Thoracic aorta (tissue), 2 donors: ENCODE results near the gene TINCR. TPM values are rescaled to one million over a fixed set of nuclear protein-coding genes. Genes with fewer than 3 reads are reported as not detected.
"Not testable (repeated sequence)": the region's sequence is repeated elsewhere in the genome, so short reads cannot be mapped to it uniquely, and the experiment has no call there.

Experiments
- ATAC-seq: fragments of 150-250 bp; one replicate; pipeline ENCODE4 v1.8.0; 2017; ENCODE audit warnings: low read depth; ENCODE audit not compliant: insufficient number of reproducible peaks, low FRiP score
- DNase-seq: peaks from one replicate; pipeline ENCODE4 v3.0.0-alpha.2; 2020; ENCODE audit warnings: low spot score
- H3K27ac ChIP-seq, 2 donors: fragments of 200-600 bp; sonication (generic); 1 replicate in 1 of 2; 2 replicates in 1 of 2; pipeline ENCODE4 v1.5.1; 2016; ENCODE audit warnings: mild to moderate bottlenecking in 2 of 2, moderate library complexity in 2 of 2
- H3K27me3 ChIP-seq: fragments of 200-600 bp; sonication (generic); replicated peaks from 2 replicates; pipeline ENCODE4 v1.6.0; 2016; ENCODE audit warnings: mild to moderate bottlenecking; ENCODE audit not compliant: insufficient read depth
- H3K36me3 ChIP-seq: fragments of 200-600 bp; sonication (generic); one replicate; pipeline ENCODE4 v1.5.1; 2016
- H3K4me1 ChIP-seq, 2 donors: fragments of 200-600 bp; sonication (generic); 1 replicate in 1 of 2; 2 replicates in 1 of 2; pipeline versions ENCODE4 v1.5.1 to v1.6.0; 2016; ENCODE audit warnings: low read depth in 2 of 2, mild to moderate bottlenecking in 1 of 2; ENCODE audit not compliant: control insufficient read depth in 1 of 2
- H3K4me3 ChIP-seq: fragments of 200-600 bp; sonication (generic); 2 replicates; pipeline ENCODE4 v1.5.1; 2016; ENCODE audit warnings: mild to moderate bottlenecking
- H3K9me3 ChIP-seq: fragments of 200-600 bp; sonication (generic); 2 replicates; pipeline ENCODE4 v1.5.1; 2016
- total RNA-seq, 2 donors: library from RNA; depleted of rRNA; stranded (reverse); fragments of >200 nt; gene quantifications; one replicate each; pipeline versions ENCODE4 v1.1.0 to v1.2.3, GENCODE V29; 2016
- TF ChIP-seq, protein P1 (sequence below): fragments of 200-600 bp; sonication (generic); IDR thresholded peaks from one replicate; pipeline ENCODE4 v1.5.1; 2019; ENCODE audit warnings: antibody characterized with exemption

The TINCR gene
- 1 to 10 TPM in 1 of 2 donors, under 1 TPM in 1; 0.56 to 2.0 TPM for total RNA-seq

DNA sequence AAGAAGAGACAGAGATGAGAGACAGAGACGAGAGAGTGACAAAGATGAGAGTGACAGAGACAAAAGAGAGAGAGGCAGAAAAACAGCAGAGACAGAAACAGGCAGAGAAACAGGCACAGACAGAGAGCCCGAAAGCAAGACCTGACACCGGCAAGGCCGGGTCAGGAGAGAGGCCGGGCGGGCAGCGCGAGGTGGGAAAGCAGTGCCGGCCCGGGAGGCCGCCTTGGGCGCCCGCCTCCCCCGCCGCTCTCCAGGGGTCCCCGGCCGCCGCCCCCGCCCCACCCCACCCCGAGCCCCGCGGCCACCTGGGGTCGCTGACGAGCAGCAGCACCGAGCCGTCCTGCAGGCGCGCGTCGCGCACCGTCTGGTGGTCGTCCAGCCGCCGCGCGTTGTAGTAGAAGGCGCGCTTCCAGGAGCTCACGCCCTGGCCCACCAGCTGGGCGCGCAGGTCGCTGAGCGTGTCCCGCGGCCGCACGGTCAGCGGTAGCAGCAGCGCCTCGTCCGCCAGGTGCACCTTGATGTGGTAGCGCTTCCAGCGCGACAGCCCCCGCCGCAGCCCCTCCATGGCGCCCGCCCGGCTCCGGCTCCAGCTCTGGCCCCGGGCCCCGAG lies at the start of gene TINCR:
Gene TINCR, minus strand, starts transcription at position 594 of the 610 bp plus-strand sequence.
- H3K4me3 ChIP-seq = no peak within 1 kb of the TSS
- peaks cover 6% of the 10 kb centered on the region for H3K27me3 ChIP-seq
- no peaks in the 10 kb centered on the region for H3K9me3 ChIP-seq
- H3K36me3 ChIP-seq = no peaks in the 10 kb centered on the region
- H3K4me1 ChIP-seq = no peaks in the 10 kb centered on the region
- TF ChIP-seq, protein P1, sequence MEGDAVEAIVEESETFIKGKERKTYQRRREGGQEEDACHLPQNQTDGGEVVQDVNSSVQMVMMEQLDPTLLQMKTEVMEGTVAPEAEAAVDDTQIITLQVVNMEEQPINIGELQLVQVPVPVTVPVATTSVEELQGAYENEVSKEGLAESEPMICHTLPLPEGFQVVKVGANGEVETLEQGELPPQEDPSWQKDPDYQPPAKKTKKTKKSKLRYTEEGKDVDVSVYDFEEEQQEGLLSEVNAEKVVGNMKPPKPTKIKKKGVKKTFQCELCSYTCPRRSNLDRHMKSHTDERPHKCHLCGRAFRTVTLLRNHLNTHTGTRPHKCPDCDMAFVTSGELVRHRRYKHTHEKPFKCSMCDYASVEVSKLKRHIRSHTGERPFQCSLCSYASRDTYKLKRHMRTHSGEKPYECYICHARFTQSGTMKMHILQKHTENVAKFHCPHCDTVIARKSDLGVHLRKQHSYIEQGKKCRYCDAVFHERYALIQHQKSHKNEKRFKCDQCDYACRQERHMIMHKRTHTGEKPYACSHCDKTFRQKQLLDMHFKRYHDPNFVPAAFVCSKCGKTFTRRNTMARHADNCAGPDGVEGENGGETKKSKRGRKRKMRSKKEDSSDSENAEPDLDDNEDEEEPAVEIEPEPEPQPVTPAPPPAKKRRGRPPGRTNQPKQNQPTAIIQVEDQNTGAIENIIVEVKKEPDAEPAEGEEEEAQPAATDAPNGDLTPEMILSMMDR = no peak
- no peak for DNase-seq
- H3K27ac ChIP-seq = no peak within 1 kb of the TSS
- ATAC-seq = no peak

DNA sequence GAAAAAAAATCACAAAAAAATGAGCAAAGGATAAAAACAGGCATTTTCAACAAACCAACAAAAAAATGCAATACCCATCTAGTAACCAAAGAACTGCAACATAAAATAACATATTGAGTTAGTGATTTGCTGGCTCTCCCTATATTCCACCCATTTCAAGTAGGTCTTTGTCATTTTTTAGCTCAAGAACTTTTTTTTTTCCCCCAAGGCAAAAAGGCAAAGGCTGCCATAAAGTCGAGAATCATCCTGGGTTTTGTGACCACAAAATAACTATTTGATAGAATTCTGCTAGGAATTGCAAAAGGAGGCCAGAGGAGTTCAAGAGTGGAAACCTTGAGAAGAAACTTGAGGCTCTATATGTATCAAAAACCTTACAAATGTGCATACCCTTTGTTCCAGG lies 49.3 kb upstream of the TINCR start:
- no peak overlapping the region for H3K4me3 ChIP-seq
- TF ChIP-seq, protein P1 = no peak
- H3K9me3 ChIP-seq = no peaks in the 10 kb centered on the region
- no peak overlapping the region for H3K27ac ChIP-seq
- no peak for DNase-seq
- peaks cover 40% of the 10 kb centered on the region for H3K36me3 ChIP-seq
- H3K4me1 ChIP-seq = peaks cover 23 to 39% of the 10 kb centered on the region in 2 donors
- no peak for ATAC-seq
- H3K27me3 ChIP-seq = no peaks in the 10 kb centered on the region

DNA sequence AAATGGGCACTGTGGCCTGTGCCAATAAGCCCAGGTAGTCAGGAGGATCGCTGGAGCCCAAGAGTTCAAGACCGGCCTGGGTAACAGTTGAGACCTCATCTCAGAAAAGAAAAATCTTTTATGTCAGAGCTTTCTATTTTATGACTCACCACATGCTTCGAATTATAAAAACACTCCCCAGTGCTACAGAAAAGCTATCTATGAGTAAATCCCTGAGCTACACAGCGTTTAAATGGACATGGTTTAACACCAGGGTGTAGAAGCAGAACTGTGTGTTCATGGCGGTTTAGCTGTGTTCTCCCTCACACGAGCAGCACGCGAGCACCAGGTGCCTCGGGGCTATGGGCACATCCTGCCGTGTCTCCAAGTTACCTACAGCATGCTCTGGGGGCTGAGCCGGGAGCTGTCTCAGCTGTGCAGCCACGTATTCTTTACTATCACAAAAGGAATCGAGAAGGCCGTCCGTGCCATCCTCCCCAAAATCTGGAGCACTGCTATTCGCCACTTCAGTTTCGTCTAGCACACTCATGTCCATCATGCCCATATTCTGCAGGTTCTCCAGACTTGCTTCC lies 48.1 kb upstream of the TINCR start:
- no peak overlapping the region for H3K4me3 ChIP-seq
- H3K27me3 ChIP-seq = no peaks in the 10 kb centered on the region
- H3K4me1 ChIP-seq = peaks cover 14 to 33% of the 10 kb centered on the region in 2 donors
- no peak overlapping the region for H3K27ac ChIP-seq
- TF ChIP-seq, protein P1 = no peak
- DNase-seq (no peak), ATAC-seq (no peak)
- no peaks in the 10 kb centered on the region for H3K9me3 ChIP-seq
- H3K36me3 ChIP-seq = peaks cover 45% of the 10 kb centered on the region

DNA sequence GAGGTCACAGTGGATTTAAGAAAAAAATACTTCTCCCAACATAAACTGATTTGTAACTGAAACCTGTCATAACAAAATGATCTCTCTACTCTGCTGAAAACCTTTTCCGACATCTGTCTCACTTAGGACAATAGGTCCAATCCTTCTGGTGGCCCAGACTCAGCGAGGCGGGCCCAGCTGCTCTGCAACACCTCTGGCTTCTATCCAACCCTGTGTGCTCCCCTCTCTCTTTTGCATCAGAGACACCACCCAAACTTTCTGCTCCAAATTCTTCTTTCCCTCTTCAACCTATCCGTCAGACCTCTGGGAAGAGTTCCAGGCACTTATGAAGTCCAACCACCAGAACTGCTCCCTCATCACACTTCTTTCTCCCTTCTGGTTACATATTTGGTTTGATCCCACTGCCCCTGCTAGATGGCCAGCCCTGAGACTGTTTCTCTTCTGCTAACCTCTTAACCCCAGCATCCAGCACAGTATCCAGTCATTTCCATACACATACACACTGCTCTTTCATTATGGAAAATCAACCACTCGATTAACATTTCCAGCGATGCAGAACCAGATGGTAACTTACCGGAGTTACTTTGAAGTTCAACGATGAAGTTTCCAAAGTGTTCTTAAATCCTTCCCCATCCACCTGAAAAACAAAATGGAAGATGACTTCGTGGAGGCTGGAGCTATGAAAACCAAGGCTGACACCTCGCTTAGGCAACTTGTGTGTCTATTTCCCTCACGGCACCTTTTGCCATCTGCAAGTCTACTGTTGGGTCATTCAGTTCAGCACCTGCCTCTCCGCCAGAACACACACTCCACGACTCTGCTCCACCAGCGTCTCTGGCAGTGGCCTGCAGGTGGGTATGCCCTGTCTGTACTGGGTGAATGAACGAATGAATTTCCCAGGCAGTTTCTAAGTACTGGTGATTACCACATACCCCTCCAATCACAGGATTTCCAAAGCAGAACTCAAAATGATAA lies 45.4 kb upstream of the TINCR start:
- peaks cover 64% of the 10 kb centered on the region for H3K36me3 ChIP-seq
- TF ChIP-seq, protein P1 = no peak
- ATAC-seq (no peak), DNase-seq (no peak)
- H3K9me3 ChIP-seq = no peaks in the 10 kb centered on the region
- no peaks in the 10 kb centered on the region for H3K27me3 ChIP-seq
- peaks cover 0 to 7% of the 10 kb centered on the region in 2 donors for H3K4me1 ChIP-seq
- no peak overlapping the region for H3K27ac ChIP-seq
- no peak overlapping the region for H3K4me3 ChIP-seq

DNA sequence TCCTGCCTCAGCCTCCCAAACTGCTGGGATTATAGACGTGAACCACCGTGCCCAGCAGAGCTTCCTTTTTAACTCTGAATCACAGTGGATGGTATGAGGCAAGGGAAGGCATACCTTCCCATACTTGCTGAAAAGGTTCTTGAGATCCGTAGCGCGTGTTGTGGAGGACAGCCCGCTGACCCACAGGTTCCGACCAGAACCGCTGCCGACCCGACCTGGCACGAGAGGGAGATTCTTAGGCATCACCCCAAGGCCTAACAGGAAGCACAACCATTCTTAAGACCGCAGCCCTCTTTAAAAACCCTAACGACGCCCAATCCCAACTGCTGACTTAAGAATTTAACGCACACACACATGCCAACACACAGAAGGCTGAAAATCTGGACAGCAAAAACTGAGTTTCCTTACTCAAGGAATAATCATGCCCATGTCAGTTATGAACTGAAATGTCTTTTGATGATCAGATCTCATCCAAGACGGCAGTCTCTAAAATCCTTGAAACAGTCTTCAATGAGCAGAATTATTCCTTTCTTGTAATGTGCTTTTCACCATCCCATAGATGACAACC lies 42.2 kb upstream of the TINCR start:
- H3K36me3 ChIP-seq = peaks cover 64% of the 10 kb centered on the region
- no peak for DNase-seq

DNA sequence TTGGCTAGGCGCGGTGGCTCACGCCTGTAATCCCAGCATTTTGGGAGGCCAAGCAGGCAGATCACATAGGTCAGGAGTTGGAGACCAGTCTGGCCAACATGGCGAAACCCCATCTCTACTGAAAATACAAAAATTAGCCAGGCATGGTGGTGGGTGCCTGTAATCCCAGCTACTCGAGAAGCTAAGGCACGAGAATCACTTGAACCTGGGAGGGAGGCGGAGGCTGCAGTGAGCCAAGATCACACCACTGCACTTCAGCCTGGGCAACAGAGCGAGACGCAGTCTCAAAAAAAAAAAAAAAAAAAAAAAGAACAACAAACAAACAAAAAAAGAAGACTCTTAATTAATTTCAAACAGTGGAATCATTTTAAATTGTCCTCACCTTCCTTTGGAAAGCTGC lies 41.0 kb upstream of the TINCR start:
- ATAC-seq, DNase-seq, H3K27me3 ChIP-seq, H3K27ac ChIP-seq, H3K9me3 ChIP-seq, H3K4me1 ChIP-seq, H3K4me3 ChIP-seq: not testable (repeated sequence)
- peaks cover 62% of the 10 kb centered on the region for H3K36me3 ChIP-seq

More for the DNA sequence above, 42.2 kb upstream of the TINCR start:
- TF ChIP-seq, protein P1 = no peak
- no peaks in the 10 kb centered on the region for H3K4me1 ChIP-seq
- no peaks in the 10 kb centered on the region for H3K27me3 ChIP-seq
- H3K9me3 ChIP-seq = no peaks in the 10 kb centered on the region
- no peak overlapping the region for H3K27ac ChIP-seq
- no peak overlapping the region for H3K4me3 ChIP-seq
- no peak for ATAC-seq
